Measurements from ENCODE around the gene CHST12. TPM values are rescaled to one million over a fixed set of nuclear protein-coding genes. Genes with fewer than 3 reads are reported as not detected.

Gene CHST12
- total and polyA plus RNA-seq, 2 of the 4 experiments (the other 2 are of a cell fraction): 3.8 to 27.0 TPM

DNA sequence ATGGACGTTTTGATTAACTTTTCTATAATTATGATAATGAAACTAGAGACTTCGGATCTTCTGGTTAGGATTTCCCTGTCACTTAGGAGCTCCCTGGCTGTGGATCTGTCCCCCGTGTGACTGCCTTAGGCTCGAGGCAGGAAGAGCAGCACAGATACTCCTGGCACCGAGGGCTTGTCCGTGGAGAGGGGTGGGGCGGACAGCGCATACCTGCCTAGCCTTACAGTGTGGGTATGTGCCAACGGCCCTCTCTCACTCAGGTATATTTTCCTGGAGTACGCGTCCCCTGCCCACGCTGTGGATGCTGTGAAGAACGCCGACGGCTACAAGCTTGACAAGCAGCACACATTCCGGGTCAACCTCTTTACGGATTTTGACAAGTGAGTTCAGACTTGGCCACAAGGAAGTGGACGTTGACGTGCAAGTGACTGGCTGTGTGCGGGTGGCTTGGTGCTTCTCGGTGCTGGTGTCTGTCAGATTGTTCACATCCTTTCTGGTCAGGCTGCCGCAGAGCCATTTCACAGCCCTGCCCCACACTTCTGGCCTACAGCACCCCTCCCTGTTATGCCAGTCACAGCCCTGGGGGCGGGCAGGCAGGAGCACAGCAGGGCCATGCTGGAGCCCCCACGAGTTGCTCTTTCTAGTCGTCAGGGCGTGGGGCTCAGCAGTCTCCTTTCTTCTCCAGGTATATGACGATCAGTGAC lies 40.9 kb upstream of the CHST12 start:
- Histone ChIP-seq H3K4me3 (ENCODE audit: insufficient read depth, low read depth, low read length) (no peak overlapping the region), H3K56ac (ENCODE audit: extremely low read depth, insufficient read depth, low read length) (no peak overlapping the region), H2BK5ac (ENCODE audit: low read depth, low read length, poor library complexity, severe bottlenecking) (no peak overlapping the region), H4K91ac (ENCODE audit: insufficient read depth, low read depth, low read length) (no peak overlapping the region), H3K27ac (ENCODE audit: insufficient read depth, low read length) (no peak overlapping the region), H3K79me1 (ENCODE audit: low read depth in 1 of 2, low read length in 2 of 2) (peaks cover 25 to 55% of the 10 kb centered on the region in 2 experiments), H3K4ac (ENCODE audit: low read depth, low read length) (no peak overlapping the region), H3K23ac (ENCODE audit: low read depth, low read length) (no peak overlapping the region), H2AK9ac (replicated peaks; ENCODE audit: low read depth, low read length, poor library complexity) (peak overlapping the region; percentile 44), H2BK120ac (ENCODE audit: low read depth, low read length) (no peak overlapping the region), H4K20me1 (ENCODE audit: insufficient read depth, low read length) (peaks cover 65% of the 10 kb centered on the region), H3K14ac (replicated peaks; ENCODE audit: low read depth, low read length) (no peak overlapping the region), H3K9ac (ENCODE audit: low read depth, low read length) (no peak overlapping the region), H2AFZ (replicated peaks; ENCODE audit: low read length, poor library complexity) (peak overlapping the region; percentile 44), H3K36me3 (ENCODE audit: control insufficient read depth, insufficient read depth, low read length) (peaks cover 57% of the 10 kb centered on the region), H3K4me2 (ENCODE audit: low read depth, low read length) (no peak overlapping the region), H4K8ac (ENCODE audit: low read depth in 2 of 2, low read length in 2 of 2) (no peak overlapping the region), H3K27me3 (ENCODE audit: control insufficient read depth, insufficient read depth, low read length) (no peaks in the 10 kb centered on the region), H4K5ac (ENCODE audit: low read depth, low read length) (no peak overlapping the region), H3K9me3 (ENCODE audit: control insufficient read depth, insufficient read depth, low read length) (no peaks in the 10 kb centered on the region), H2BK15ac (ENCODE audit: low read depth, low read length) (no peak overlapping the region), H3K9me1 (ENCODE audit: insufficient read depth, low read length) (peaks cover 5% of the 10 kb centered on the region; the same call in 1 of the 2 replicates), H2BK20ac (ENCODE audit: low read depth, low read length) (no peak overlapping the region), H3K4me1 (ENCODE audit: control insufficient read depth, insufficient read depth, low read length) (peaks cover 3% of the 10 kb centered on the region; the same call in 1 of the 2 replicates), H2AK5ac (ENCODE audit: low read depth, low read length) (no peak overlapping the region), H3K18ac (ENCODE audit: low read depth, low read length) (no peak overlapping the region)
- intact Hi-C loops (cut with micrococcal nuclease) (no loop called here), in situ Hi-C loops (cut with MboI; ENCODE audit: low sequenced_read_pairs) (no loop called here), dilution Hi-C loops (cut with HindIII; ENCODE audit: low sequenced_read_pairs, unreplicated experiment) (no loop called here)
- TF ChIP-seq, protein P1, sequence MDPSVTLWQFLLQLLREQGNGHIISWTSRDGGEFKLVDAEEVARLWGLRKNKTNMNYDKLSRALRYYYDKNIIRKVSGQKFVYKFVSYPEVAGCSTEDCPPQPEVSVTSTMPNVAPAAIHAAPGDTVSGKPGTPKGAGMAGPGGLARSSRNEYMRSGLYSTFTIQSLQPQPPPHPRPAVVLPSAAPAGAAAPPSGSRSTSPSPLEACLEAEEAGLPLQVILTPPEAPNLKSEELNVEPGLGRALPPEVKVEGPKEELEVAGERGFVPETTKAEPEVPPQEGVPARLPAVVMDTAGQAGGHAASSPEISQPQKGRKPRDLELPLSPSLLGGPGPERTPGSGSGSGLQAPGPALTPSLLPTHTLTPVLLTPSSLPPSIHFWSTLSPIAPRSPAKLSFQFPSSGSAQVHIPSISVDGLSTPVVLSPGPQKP (IDR thresholded peaks at IDR 0.05; ENCODE audit: borderline replicate concordance, low read depth, low read length): no peak
- no peak for TF ChIP-seq SMC3 (IDR thresholded peaks at IDR 0.05; ENCODE audit: low read depth, low read length)
- no peak for TF ChIP-seq MAZ (IDR thresholded peaks at IDR 0.05; ENCODE audit: borderline replicate concordance, low read depth, low read length)
- TF ChIP-seq, protein P2, sequence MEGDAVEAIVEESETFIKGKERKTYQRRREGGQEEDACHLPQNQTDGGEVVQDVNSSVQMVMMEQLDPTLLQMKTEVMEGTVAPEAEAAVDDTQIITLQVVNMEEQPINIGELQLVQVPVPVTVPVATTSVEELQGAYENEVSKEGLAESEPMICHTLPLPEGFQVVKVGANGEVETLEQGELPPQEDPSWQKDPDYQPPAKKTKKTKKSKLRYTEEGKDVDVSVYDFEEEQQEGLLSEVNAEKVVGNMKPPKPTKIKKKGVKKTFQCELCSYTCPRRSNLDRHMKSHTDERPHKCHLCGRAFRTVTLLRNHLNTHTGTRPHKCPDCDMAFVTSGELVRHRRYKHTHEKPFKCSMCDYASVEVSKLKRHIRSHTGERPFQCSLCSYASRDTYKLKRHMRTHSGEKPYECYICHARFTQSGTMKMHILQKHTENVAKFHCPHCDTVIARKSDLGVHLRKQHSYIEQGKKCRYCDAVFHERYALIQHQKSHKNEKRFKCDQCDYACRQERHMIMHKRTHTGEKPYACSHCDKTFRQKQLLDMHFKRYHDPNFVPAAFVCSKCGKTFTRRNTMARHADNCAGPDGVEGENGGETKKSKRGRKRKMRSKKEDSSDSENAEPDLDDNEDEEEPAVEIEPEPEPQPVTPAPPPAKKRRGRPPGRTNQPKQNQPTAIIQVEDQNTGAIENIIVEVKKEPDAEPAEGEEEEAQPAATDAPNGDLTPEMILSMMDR (conservative IDR thresholded peaks at IDR 0.05; ENCODE audit: low read depth, low read length): no peak
- no peak for TF ChIP-seq RCOR1 (IDR thresholded peaks at IDR 0.05; ENCODE audit: insufficient replicate concordance, low read length)
- TF ChIP-seq CEBPB (IDR thresholded peaks at IDR 0.05; ENCODE audit: low read depth, low read length): no peak
- no peak for TF ChIP-seq RFX5 (IDR thresholded peaks at IDR 0.05; ENCODE audit: low read depth, low read length)
- no peak for TF ChIP-seq MAFK (IDR thresholded peaks at IDR 0.05; ENCODE audit: low read depth, low read length)
- TF ChIP-seq RAD21 (IDR thresholded peaks at IDR 0.05; ENCODE audit: low read length): no peak
- TF ChIP-seq MXI1 (IDR thresholded peaks at IDR 0.05; ENCODE audit: borderline replicate concordance, low read depth, low read length): no peak
- no peak for TF ChIP-seq FOS (IDR thresholded peaks at IDR 0.05; ENCODE audit: low read depth, low read length)
- no peak for TF ChIP-seq CHD1 (IDR thresholded peaks at IDR 0.05; ENCODE audit: low read depth, low read length)
- TF ChIP-seq POLR2A (IDR thresholded peaks at IDR 0.05; ENCODE audit: low read depth, low read length): no peak
- TF ChIP-seq, protein P3, sequence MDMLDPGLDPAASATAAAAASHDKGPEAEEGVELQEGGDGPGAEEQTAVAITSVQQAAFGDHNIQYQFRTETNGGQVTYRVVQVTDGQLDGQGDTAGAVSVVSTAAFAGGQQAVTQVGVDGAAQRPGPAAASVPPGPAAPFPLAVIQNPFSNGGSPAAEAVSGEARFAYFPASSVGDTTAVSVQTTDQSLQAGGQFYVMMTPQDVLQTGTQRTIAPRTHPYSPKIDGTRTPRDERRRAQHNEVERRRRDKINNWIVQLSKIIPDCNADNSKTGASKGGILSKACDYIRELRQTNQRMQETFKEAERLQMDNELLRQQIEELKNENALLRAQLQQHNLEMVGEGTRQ (IDR thresholded peaks at IDR 0.05; ENCODE audit: low read depth, low read length): no peak
- TF ChIP-seq NFE2L2 (IDR thresholded peaks at IDR 0.05; ENCODE audit: low read depth, low read length): no peak
- no peak for TF ChIP-seq BHLHE40 (IDR thresholded peaks at IDR 0.05; ENCODE audit: low read depth, low read length)
- ChIA-PET CTCF (interaction anchor here (0.7 kb wide), 1 partner anchor 254 kb away, joined by 3 read pairs; no protein-coding TSS in a partner anchor), POLR2A (ENCODE audit: unreplicated experiment) (no interaction called here)
- ATAC-seq (ENCODE audit: low read depth) (no peak), DNase-seq (no peak)
- 99% methylated on average over 12 of the region's 27 CpGs; no CpG with 5 or more reads in 1 of the 2 experiments for WGBS, 2 experiments (ENCODE audit: extremely low coverage in 2 of 2, insufficient read length in 1 of 2)
- no TSS peak for BruUV-seq (replicated peaks)

Measured in IMR-90 (cell line).